Measurements from ENCODE around the gene IMMP2L. TPM values are rescaled to one million over a fixed set of nuclear protein-coding genes. Genes with fewer than 3 reads are reported as not detected.

Gene IMMP2L
- total and polyA plus RNA-seq, 2 of the 4 experiments (the other 2 are of a cell fraction): 5.8 to 9.3 TPM

DNA sequence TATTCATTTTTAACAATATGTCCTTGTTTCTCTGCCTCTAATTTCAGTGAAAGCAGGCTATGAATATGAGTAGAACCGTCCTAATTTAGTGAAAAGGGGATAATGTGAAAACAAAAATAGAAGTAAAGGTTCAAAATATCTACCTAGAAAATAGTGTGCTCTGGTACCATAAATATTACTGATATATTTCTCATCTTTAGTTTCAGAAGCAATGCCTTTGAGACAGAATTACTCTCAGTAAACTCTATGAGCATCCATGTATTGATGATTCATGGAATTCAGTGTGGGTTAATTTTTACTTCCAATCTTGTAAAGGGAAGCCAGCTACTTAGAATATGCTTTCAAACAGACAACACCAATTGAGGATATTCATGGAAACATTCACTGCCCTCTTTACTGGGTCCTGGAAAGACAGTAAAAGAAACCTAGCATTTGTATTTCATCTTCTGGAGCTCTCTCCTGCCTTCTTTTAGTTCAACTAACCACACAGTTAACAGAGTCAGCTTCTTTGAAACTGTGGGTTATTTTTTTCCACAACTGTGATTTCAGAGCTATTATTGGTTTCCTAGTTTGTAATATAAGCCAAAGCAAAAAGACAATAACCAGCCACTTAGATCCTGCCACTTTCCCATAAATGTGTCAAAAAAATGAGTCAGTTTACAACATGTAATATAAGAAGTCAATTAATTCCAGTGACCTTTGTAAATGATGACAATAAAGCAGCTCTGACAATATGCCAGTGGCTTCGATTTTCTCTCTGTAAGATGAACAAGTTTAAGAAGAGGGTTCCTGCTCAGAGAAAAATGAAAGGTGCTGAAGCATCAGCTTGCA, 469.7 kb downstream of the IMMP2L start:
- intact Hi-C loops (cut with micrococcal nuclease): loop anchor here (10.0 kb wide), 2 partner anchors 558 to 648 kb away; no protein-coding TSS in a partner anchor
- ATAC-seq (ENCODE audit: low read depth): no peak
- WGBS, 2 experiments (ENCODE audit: extremely low coverage in 2 of 2, insufficient read length in 1 of 2): no CpG with 5 or more reads among the region's 2 CpGs

More for the DNA sequence above, 469.7 kb downstream of the IMMP2L start:
- Histone ChIP-seq H3K4me3 (ENCODE audit: insufficient read depth, low read depth, low read length) (peak overlapping the region; percentile 39; the same call in 1 of the 2 replicates), H3K9me3 (ENCODE audit: control insufficient read depth, insufficient read depth, low read length) (no peaks in the 10 kb centered on the region), H2BK15ac (ENCODE audit: low read depth, low read length) (no peak overlapping the region), H3K18ac (ENCODE audit: low read depth, low read length) (no peak overlapping the region), H2AFZ (replicated peaks; ENCODE audit: low read length, poor library complexity) (no peak overlapping the region), H2AK5ac (ENCODE audit: low read depth, low read length) (no peak overlapping the region), H3K23ac (ENCODE audit: low read depth, low read length) (peak overlapping the region; percentile 30; the same call in 1 of the 2 replicates), H2BK120ac (ENCODE audit: low read depth, low read length) (0 out of 2 replicates have a peak overlapping the region, but pooled peaks have one; percentile 68), H3K27me3 (ENCODE audit: control insufficient read depth, insufficient read depth, low read length) (no peaks in the 10 kb centered on the region), H3K14ac (replicated peaks; ENCODE audit: low read depth, low read length) (peak overlapping the region; percentile 61; the same call in 1 of the 2 replicates), H4K8ac (ENCODE audit: low read depth in 2 of 2, low read length in 2 of 2) (no peak overlapping the region), H4K20me1 (ENCODE audit: insufficient read depth, low read length) (no peaks in the 10 kb centered on the region), H2AK9ac (replicated peaks; ENCODE audit: low read depth, low read length, poor library complexity) (no peak overlapping the region), H2BK5ac (ENCODE audit: low read depth, low read length, poor library complexity, severe bottlenecking) (peak overlapping the region; percentile 22), H3K9me1 (ENCODE audit: insufficient read depth, low read length) (peaks cover 3% of the 10 kb centered on the region; the same call in 1 of the 2 replicates), H2BK20ac (ENCODE audit: low read depth, low read length) (0 out of 2 replicates have a peak overlapping the region, but pooled peaks have one; percentile 39), H3K36me3 (ENCODE audit: control insufficient read depth, insufficient read depth, low read length) (no peaks in the 10 kb centered on the region), H4K5ac (ENCODE audit: low read depth, low read length) (no peak overlapping the region), H3K79me1 (ENCODE audit: low read depth in 1 of 2, low read length in 2 of 2) (peaks cover 5 to 9% of the 10 kb centered on the region in 2 experiments; a peak in 2 of 4 replicates), H3K4ac (ENCODE audit: low read depth, low read length) (no peak overlapping the region), H3K4me1 (ENCODE audit: control insufficient read depth, insufficient read depth, low read length) (no peaks in the 10 kb centered on the region), H4K91ac (ENCODE audit: insufficient read depth, low read depth, low read length) (no peak overlapping the region), H3K4me2 (ENCODE audit: low read depth, low read length) (peak overlapping the region; percentile 69), H3K27ac (ENCODE audit: insufficient read depth, low read length) (no peak overlapping the region), H3K56ac (ENCODE audit: extremely low read depth, insufficient read depth, low read length) (no peak overlapping the region; the same call in 1 of the 2 replicates), H3K9ac (ENCODE audit: low read depth, low read length) (peak overlapping the region; percentile 45; the same call in 1 of the 2 replicates)
- DNase-seq: no peak
- ChIA-PET POLR2A (ENCODE audit: unreplicated experiment) (interaction anchor here (0.6 kb wide), 1 partner anchor 10 kb away, joined by 3 read pairs; no protein-coding TSS in a partner anchor), CTCF (interaction anchor here (0.6 to 1.0 kb wide), 4 partner anchors 9 to 330 kb away, joined by 3 to 5 read pairs (median 3); no protein-coding TSS in a partner anchor)
- TF ChIP-seq, protein P1, sequence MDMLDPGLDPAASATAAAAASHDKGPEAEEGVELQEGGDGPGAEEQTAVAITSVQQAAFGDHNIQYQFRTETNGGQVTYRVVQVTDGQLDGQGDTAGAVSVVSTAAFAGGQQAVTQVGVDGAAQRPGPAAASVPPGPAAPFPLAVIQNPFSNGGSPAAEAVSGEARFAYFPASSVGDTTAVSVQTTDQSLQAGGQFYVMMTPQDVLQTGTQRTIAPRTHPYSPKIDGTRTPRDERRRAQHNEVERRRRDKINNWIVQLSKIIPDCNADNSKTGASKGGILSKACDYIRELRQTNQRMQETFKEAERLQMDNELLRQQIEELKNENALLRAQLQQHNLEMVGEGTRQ (IDR thresholded peaks at IDR 0.05; ENCODE audit: low read depth, low read length): no peak
- TF ChIP-seq NFE2L2 (IDR thresholded peaks at IDR 0.05; ENCODE audit: low read depth, low read length) (no peak), RCOR1 (IDR thresholded peaks at IDR 0.05; ENCODE audit: insufficient replicate concordance, low read length) (no peak), SMC3 (IDR thresholded peaks at IDR 0.05; ENCODE audit: low read depth, low read length) (no peak), RFX5 (IDR thresholded peaks at IDR 0.05; ENCODE audit: low read depth, low read length) (no peak), RAD21 (IDR thresholded peaks at IDR 0.05; ENCODE audit: low read length) (no peak)
- TF ChIP-seq, protein P2, sequence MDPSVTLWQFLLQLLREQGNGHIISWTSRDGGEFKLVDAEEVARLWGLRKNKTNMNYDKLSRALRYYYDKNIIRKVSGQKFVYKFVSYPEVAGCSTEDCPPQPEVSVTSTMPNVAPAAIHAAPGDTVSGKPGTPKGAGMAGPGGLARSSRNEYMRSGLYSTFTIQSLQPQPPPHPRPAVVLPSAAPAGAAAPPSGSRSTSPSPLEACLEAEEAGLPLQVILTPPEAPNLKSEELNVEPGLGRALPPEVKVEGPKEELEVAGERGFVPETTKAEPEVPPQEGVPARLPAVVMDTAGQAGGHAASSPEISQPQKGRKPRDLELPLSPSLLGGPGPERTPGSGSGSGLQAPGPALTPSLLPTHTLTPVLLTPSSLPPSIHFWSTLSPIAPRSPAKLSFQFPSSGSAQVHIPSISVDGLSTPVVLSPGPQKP (IDR thresholded peaks at IDR 0.05; ENCODE audit: borderline replicate concordance, low read depth, low read length): no peak
- in situ Hi-C loops (cut with MboI; ENCODE audit: low sequenced_read_pairs) (loop anchor here (5.0 to 10.0 kb wide), 2 partner anchors 395 to 642 kb away; no protein-coding TSS in a partner anchor), dilution Hi-C loops (cut with HindIII; ENCODE audit: low sequenced_read_pairs, unreplicated experiment) (no loop called here)
- no TSS peak for BruUV-seq (replicated peaks)
